Spleen (tissue), 11 donors: ENCODE measurements around the gene EPHA2. TPM values are rescaled to one million over a fixed set of nuclear protein-coding genes. Genes with fewer than 3 reads are reported as not detected.

Experiments
- DNase-seq: peaks from one replicate; pipeline ENCODE4 v3.0.0-alpha.2; 2020
- H3K27ac ChIP-seq, 8 donors: fragments of 200-600 bp; sonication (generic) in 7 of 8; 1 replicate in 4 of 8; 2 replicates in 4 of 8; pipeline versions ENCODE4 v1.5.0 to v1.8.0; 2016 to 2021; ENCODE audit warnings: inconsistent platforms in 4 of 8, mild to moderate bottlenecking in 4 of 8, moderate library complexity in 1 of 8
- H3K27me3 ChIP-seq, 7 donors: fragments of 200-600 bp; sonication (generic) in 6 of 7; replicated peaks in 1 of 7; 1 replicate in 4 of 7; 2 replicates in 3 of 7; pipeline versions ENCODE4 v1.5.0 to v1.8.0; 2016 to 2021; ENCODE audit warnings: inconsistent platforms in 3 of 7, mild to moderate bottlenecking in 1 of 7
- H3K36me3 ChIP-seq, 6 donors: fragments of 200-600 bp; sonication (generic) in 5 of 6; 1 replicate in 4 of 6; 2 replicates in 2 of 6; pipeline versions ENCODE4 v1.5.0 to v1.8.0; 2016 to 2021; ENCODE audit warnings: inconsistent platforms in 2 of 6
- H3K4me1 ChIP-seq, 6 donors: fragments of 200-600 bp; sonication (generic) in 5 of 6; 1 replicate in 3 of 6; 2 replicates in 3 of 6; pipeline versions ENCODE4 v1.5.0 to v1.8.0; 2016 to 2021; ENCODE audit warnings: inconsistent platforms in 3 of 6
- H3K4me3 ChIP-seq, 8 donors: fragments of 200-600 bp; sonication (generic) in 7 of 8; 1 replicate in 4 of 8; 2 replicates in 4 of 8; pipeline versions ENCODE4 v1.5.0 to v1.8.0; 2016 to 2021; ENCODE audit warnings: inconsistent platforms in 4 of 8, mild to moderate bottlenecking in 4 of 8, moderate library complexity in 2 of 8
- H3K9me3 ChIP-seq, 8 donors: fragments of 200-600 bp; sonication (generic) in 7 of 8; 1 replicate in 4 of 8; 2 replicates in 4 of 8; pipeline versions ENCODE4 v1.5.0 to v1.8.0; 2016 to 2021; ENCODE audit warnings: inconsistent platforms in 4 of 8
- CTCF ChIP-seq, 11 experiments: fragments of 200-600 bp in 7 of 11; fragments of 450-650 bp in 4 of 11; sonication (generic) in 4 of 11; IDR thresholded peaks in 8 of 11; conservative IDR thresholded peaks in 3 of 11; 1 replicate in 7 of 11; 2 replicates in 4 of 11; pipeline versions ENCODE4 v1.4.0 to v1.8.0; 2016 to 2021; ENCODE audit warnings: antibody characterized with exemption in 11 of 11, inconsistent platforms in 4 of 11, mild to moderate bottlenecking in 1 of 11
- POLR2A ChIP-seq, 3 donors: fragments of 450-650 bp; IDR thresholded peaks; one replicate each; pipeline ENCODE4 v1.5.1; 2017; ENCODE audit warnings: antibody characterized with exemption in 3 of 3, mild to moderate bottlenecking in 1 of 3
- POLR2AphosphoS5 ChIP-seq, 3 donors: sonication (generic); formaldehyde crosslinking; IDR thresholded peaks; one replicate each; pipeline ENCODE4 v1.5.1; 2017; ENCODE audit warnings: antibody characterized with exemption in 3 of 3
- WGBS, 5 donors: extraction: QIAGEN DNeasy Blood & Tissue Kit in 3 of 5; methylation state at CpG; one replicate each; pipeline versions ENCODE4 v1.1.5 to v1.1.7; 2013 to 2018; 5-methylcytosine and 5-hydroxymethylcytosine counted together
- intact Hi-C: fragments of 100-400 bp; cut with DNase I; formaldehyde crosslinking; loops from one replicate; pipeline ENCODE4 v1.15.0; 2023; ENCODE audit warnings: low total_unique reads
- polyA plus RNA-seq, 3 donors: library from polyadenylated mRNA; stranded (reverse); fragments of 200-250 nt; gene quantifications; one replicate each; pipeline ENCODE4 v1.2.1, GENCODE V29; 2013
- total RNA-seq, 7 donors: library from RNA; depleted of rRNA in 3 of 7; stranded (reverse); fragments of >200 nt in 3 of 7; fragmentation: NEBNext Ultra II Directional in 4 of 7; extraction: Animal tissue kit (Norgen Biotek cat#: 25700) in 4 of 7; gene quantifications; one replicate each; pipeline versions ENCODE4 v1.1.0 to v1.2.1, GENCODE V29; 2016 to 2021
- donor health status: healthy with polysubstance abuse.
- donor health status: DM: no; HTN: no; CAD: no; lungs with moderate emphysema.
- donor health status: DM: no; HTN: no; CAD: no.
- donor health status: Bipolar disorder and iron deficiency.
- donor health status: healthy.
- donor health status: DM: no; HTN: no; CAD: no.
- donor health status: DM: yes; HTN: yes; CAD: no.

EPHA2 gene
- total and polyA plus RNA-seq, 10 donors: 2.0 to 35.7 (median 14.8) TPM

GRCh38 chr1:16187748-16188401 is 32.0 kb upstream of the EPHA2 start:
- Histone ChIP-seq H3K9me3 (no peaks in the 10 kb centered on the region), H3K27me3 (peaks cover 0 to 23% (median 0%) of the 10 kb centered on the region in 7 donors), H3K4me1 (peaks cover 0 to 38% (median 17%) of the 10 kb centered on the region in 6 donors), H3K4me3 (no peak overlapping the region), H3K36me3 (no peaks in the 10 kb centered on the region), H3K27ac (no peak overlapping the region)
- WGBS, 5 donors: 18 to 27% (median 21%) methylated on average over 13 to 15 of the region's 15 CpGs
- peak; percentile 93 for DNase-seq
- intact Hi-C loops: loop anchor here (2.0 kb wide), 1 partner anchor 105 kb away; no protein-coding TSS in a partner anchor
- TF ChIP-seq POLR2AphosphoS5 (IDR thresholded peaks at IDR 0.05): peak in 1 of 3 donors; percentile 34
- TF ChIP-seq CTCF (IDR thresholded peaks at IDR 0.05 in 8 of 11, conservative IDR thresholded peaks at IDR 0.05 in 3 of 11): peak; percentile 88 to 98 (median 96)
- TF ChIP-seq POLR2A (IDR thresholded peaks at IDR 0.05): no peak

- TF ChIP-seq CTCF (IDR thresholded peaks at IDR 0.05 in 8 of 11, conservative IDR thresholded peaks at IDR 0.05 in 3 of 11) (peak in 1 of 11 experiments; percentile 13), POLR2AphosphoS5 (IDR thresholded peaks at IDR 0.05) (no peak)
- WGBS, 5 donors: 89 to 96% (median 91%) methylated on average over 8 to 9 of the region's 9 CpGs
- Histone ChIP-seq H3K4me1 (peaks cover 2 to 46% (median 20%) of the 10 kb centered on the region in 6 donors), H3K27ac (no peak overlapping the region), H3K4me3 (no peak overlapping the region), H3K9me3 (no peaks in the 10 kb centered on the region), H3K27me3 (peaks cover 0 to 23% (median 0%) of the 10 kb centered on the region in 7 donors), H3K36me3 (no peaks in the 10 kb centered on the region)
- no peak for DNase-seq
- intact Hi-C loops: loop anchor here (2.0 kb wide), 1 partner anchor 104 kb away; no protein-coding TSS in a partner anchor
These were observed 30.9 kb upstream of the EPHA2 start for GRCh38 chr1:16186655-16187235.

- no peak overlapping the region for H3K27ac ChIP-seq
- H3K4me1 ChIP-seq: peaks cover 2 to 41% (median 24%) of the 10 kb centered on the region in 6 donors
- WGBS, 5 donors: 80 to 92% (median 91%) methylated on average over 10 of the region's 10 CpGs
- no peaks in the 10 kb centered on the region for H3K36me3 ChIP-seq
- intact Hi-C loops: no loop called here
- H3K27me3 ChIP-seq: peaks cover 0 to 16% (median 0%) of the 10 kb centered on the region in 7 donors
- TF ChIP-seq CTCF (IDR thresholded peaks at IDR 0.05 in 8 of 11, conservative IDR thresholded peaks at IDR 0.05 in 3 of 11) (no peak), POLR2A (IDR thresholded peaks at IDR 0.05) (no peak), POLR2AphosphoS5 (IDR thresholded peaks at IDR 0.05) (no peak)
- H3K9me3 ChIP-seq: no peaks in the 10 kb centered on the region
- no peak overlapping the region for H3K4me3 ChIP-seq
- no peak for DNase-seq
These were observed 28.9 kb upstream of the EPHA2 start for GRCh38 chr1:16184557-16185303.
